IMR-90 (cell line): ENCODE data around the gene ZBTB33. TPM values are rescaled to one million over a fixed set of nuclear protein-coding genes. Genes with fewer than 3 reads are reported as not detected.

Experiments used
- ATAC-seq: fragments of 200-7000 bp; cut with Tn5 transposase; 2 replicates; pipeline ENCODE4 v1.9.1; 2020; ENCODE audit warnings: low read depth, mild to moderate bottlenecking, moderate library complexity
- BruUV-seq: library from RNA; stranded (reverse); fragments of 400-500 nt; replicated peaks from 2 replicates; lab custom pipeline; 2021; lab: Mats Ljungman, UMichigan
- CTCF ChIA-PET: fragments of 300-600 bp; formaldehyde crosslinking; extraction: SDS; loops from one replicate; lab custom pipeline; 2021; ENCODE audit warnings: antibody characterized with exemption; lab: Yijun Ruan, JAX
- POLR2A ChIA-PET: fragments of 300-600 bp; sonication (Branson Sonifier 250); formaldehyde crosslinking; loops from one replicate; lab custom pipeline; 2022; ENCODE audit warnings: antibody characterized with exemption; ENCODE audit not compliant: unreplicated experiment; lab: Charles Lee
- DNase-seq: peaks from one replicate; pipeline ENCODE4 v3.0.0; 2013
- H2AFZ ChIP-seq: replicated peaks from 2 replicates; pipeline ENCODE3; 2013; ENCODE audit warnings: low read length, mild to moderate bottlenecking; ENCODE audit not compliant: poor library complexity
- H2AK5ac ChIP-seq: 2 replicates; pipeline ENCODE4 v1.6.1; 2013; ENCODE audit warnings: low read depth, low read length, inconsistent platforms
- H2AK9ac ChIP-seq: replicated peaks from 2 replicates; pipeline ENCODE3; 2013; ENCODE audit warnings: mild to moderate bottlenecking, low read depth, low read length, moderate library complexity; ENCODE audit not compliant: poor library complexity
- H2BK120ac ChIP-seq: 2 replicates; pipeline ENCODE4 v1.6.1; 2013; ENCODE audit warnings: low read depth, low read length, inconsistent platforms
- H2BK15ac ChIP-seq: 3 replicates; pipeline ENCODE4 v1.6.1; 2013; ENCODE audit warnings: low read depth, low read length, inconsistent platforms
- H2BK20ac ChIP-seq: 2 replicates; pipeline ENCODE4 v1.6.1; 2013; ENCODE audit warnings: low read depth, mild to moderate bottlenecking, inconsistent platforms, low read length, moderate library complexity
- H2BK5ac ChIP-seq: 2 replicates; pipeline ENCODE4 v1.6.1; 2013; ENCODE audit warnings: mild to moderate bottlenecking, low read depth, low read length, inconsistent platforms; ENCODE audit not compliant: poor library complexity, severe bottlenecking
- H3K14ac ChIP-seq: replicated peaks from 2 replicates; pipeline ENCODE4 v1.6.1; 2013; ENCODE audit warnings: low read depth, low read length, inconsistent platforms
- H3K18ac ChIP-seq: 2 replicates; pipeline ENCODE4 v1.6.1; 2013; ENCODE audit warnings: low read depth, low read length, control low read depth
- H3K23ac ChIP-seq: 2 replicates; pipeline ENCODE4 v1.6.1; 2013; ENCODE audit warnings: low read depth, low read length, inconsistent platforms
- H3K27ac ChIP-seq: 2 replicates; pipeline ENCODE4 v1.5.1; 2013; ENCODE audit warnings: mild to moderate bottlenecking, control low read depth, low read length; ENCODE audit not compliant: insufficient read depth
- H3K27me3 ChIP-seq: 2 replicates; pipeline ENCODE4 v1.6.1; 2013; ENCODE audit warnings: low read length; ENCODE audit not compliant: control insufficient read depth, insufficient read depth
- H3K36me3 ChIP-seq: 2 replicates; pipeline ENCODE4 v1.6.1; 2013; ENCODE audit warnings: low read length, mixed read lengths; ENCODE audit not compliant: control insufficient read depth, insufficient read depth
- H3K4ac ChIP-seq: 2 replicates; pipeline ENCODE4 v1.6.1; 2013; ENCODE audit warnings: low read depth, low read length, inconsistent platforms
- H3K4me1 ChIP-seq: 2 replicates; pipeline ENCODE4 v1.6.1; 2013; ENCODE audit warnings: low read length, mixed read lengths; ENCODE audit not compliant: control insufficient read depth, insufficient read depth
- H3K4me2 ChIP-seq: 2 replicates; pipeline ENCODE4 v1.6.1; 2013; ENCODE audit warnings: low read depth, mild to moderate bottlenecking, control low read depth, low read length, moderate library complexity
- H3K4me3 ChIP-seq: 2 replicates; pipeline ENCODE4 v1.5.1; 2013; ENCODE audit warnings: low read depth, mild to moderate bottlenecking, control low read depth, low read length, moderate library complexity; ENCODE audit not compliant: insufficient read depth
- H3K56ac ChIP-seq: 2 replicates; pipeline ENCODE4 v1.6.1; 2013; ENCODE audit warnings: low read length, inconsistent platforms; ENCODE audit not compliant: insufficient read depth; ENCODE audit errors: extremely low read depth
- H3K79me1 ChIP-seq, 2 experiments: 2 replicates each; pipeline ENCODE4 v1.6.1; 2013; ENCODE audit warnings: low read length in 2 of 2, inconsistent platforms in 1 of 2, low read depth in 1 of 2
- H3K9ac ChIP-seq: 2 replicates; pipeline ENCODE4 v1.6.1; 2013; ENCODE audit warnings: low read depth, low read length, control low read depth
- H3K9me1 ChIP-seq: 2 replicates; pipeline ENCODE4 v1.6.1; 2013; ENCODE audit warnings: low read length, inconsistent platforms; ENCODE audit not compliant: insufficient read depth
- H3K9me3 ChIP-seq: 2 replicates; pipeline ENCODE4 v1.6.1; 2013; ENCODE audit warnings: low read length; ENCODE audit not compliant: control insufficient read depth, insufficient read depth
- H4K20me1 ChIP-seq: 2 replicates; pipeline ENCODE4 v1.6.1; 2013; ENCODE audit warnings: low read length, inconsistent platforms; ENCODE audit not compliant: insufficient read depth
- H4K5ac ChIP-seq: 2 replicates; pipeline ENCODE4 v1.6.1; 2013; ENCODE audit warnings: mild to moderate bottlenecking, low read depth, low read length, control low read depth
- H4K8ac ChIP-seq, 2 experiments: 2 replicates each; pipeline ENCODE4 v1.6.1; 2013; ENCODE audit warnings: low read depth in 2 of 2, low read length in 2 of 2, control low read depth in 1 of 2, inconsistent platforms in 1 of 2
- H4K91ac ChIP-seq: 2 replicates; pipeline ENCODE4 v1.6.1; 2013; ENCODE audit warnings: low read depth, low read length, inconsistent platforms; ENCODE audit not compliant: insufficient read depth
- BHLHE40 ChIP-seq: fragments of 150-350 bp; IDR thresholded peaks from 2 replicates; pipeline ENCODE4 v1.6.1; 2016; ENCODE audit warnings: mild to moderate bottlenecking, low read depth, low read length
- CEBPB ChIP-seq: IDR thresholded peaks from 2 replicates; pipeline ENCODE4 v1.6.1; 2012; ENCODE audit warnings: low read depth, low read length, improper control_type of control experiment
- CHD1 ChIP-seq: IDR thresholded peaks from 2 replicates; pipeline ENCODE4 v1.6.1; 2012; ENCODE audit warnings: low read depth, low read length, improper control_type of control experiment
- FOS ChIP-seq: fragments of 150-350 bp; IDR thresholded peaks from 2 replicates; pipeline ENCODE4 v1.6.1; 2016; ENCODE audit warnings: low read depth, low read length
- MAFK ChIP-seq: IDR thresholded peaks from 2 replicates; pipeline ENCODE4 v1.6.1; 2012; ENCODE audit warnings: low read depth, low read length, improper control_type of control experiment
- MAZ ChIP-seq: IDR thresholded peaks from 2 replicates; pipeline ENCODE4 v1.6.1; 2012; ENCODE audit warnings: low read depth, mild to moderate bottlenecking, low read length, improper control_type of control experiment, moderate library complexity, borderline replicate concordance
- MXI1 ChIP-seq: IDR thresholded peaks from 2 replicates; pipeline ENCODE4 v1.6.1; 2012; ENCODE audit warnings: low read depth, mild to moderate bottlenecking, low read length, moderate library complexity, borderline replicate concordance
- NFE2L2 ChIP-seq: fragments of 150-350 bp; IDR thresholded peaks from 2 replicates; pipeline ENCODE4 v1.6.1; 2016; ENCODE audit warnings: low read depth, mild to moderate bottlenecking, low read length
- POLR2A ChIP-seq: IDR thresholded peaks from 2 replicates; pipeline ENCODE4 v1.6.1; 2012; ENCODE audit warnings: mild to moderate bottlenecking, low read depth, low read length
- RAD21 ChIP-seq: IDR thresholded peaks from 2 replicates; pipeline ENCODE4 v1.6.1; 2012; ENCODE audit warnings: low read length, improper control_type of control experiment
- RCOR1 ChIP-seq: IDR thresholded peaks from 2 replicates; pipeline ENCODE4 v1.6.1; 2012; ENCODE audit warnings: mild to moderate bottlenecking, low read length, improper control_type of control experiment; ENCODE audit not compliant: insufficient replicate concordance
- RFX5 ChIP-seq: IDR thresholded peaks from 2 replicates; pipeline ENCODE4 v1.8.0; 2012; ENCODE audit warnings: low read depth, mild to moderate bottlenecking, low read length, moderate library complexity
- SMC3 ChIP-seq: fragments of 150-350 bp; IDR thresholded peaks from 2 replicates; pipeline ENCODE4 v1.6.1; 2016; ENCODE audit warnings: low read depth, mild to moderate bottlenecking, antibody characterized with exemption, low read length, moderate library complexity
- WGBS, 2 experiments: methylation state at CpG; one replicate each; pipeline versions ENCODE4 v1.1.5 to v1.1.7; 2013; ENCODE audit warnings: missing lambda C conversion rate in 2 of 2; ENCODE audit not compliant: insufficient read length in 1 of 2; ENCODE audit errors: extremely low coverage in 2 of 2; 5-methylcytosine and 5-hydroxymethylcytosine counted together
- dilution Hi-C: fragments of 300-500 bp; cut with HindIII; formaldehyde crosslinking; loops from one replicate; pipeline ENCODE4 v1.14.3; 2018; ENCODE audit warnings: low sequenced_read_pairs; ENCODE audit not compliant: unreplicated experiment
- in situ Hi-C: fragments of 300-500 bp; cut with MboI; formaldehyde crosslinking; loops from 3 replicates; pipeline ENCODE4 v1.14.3; 2019; ENCODE audit warnings: low sequenced_read_pairs, inconsistent platforms, mixed read lengths
- intact Hi-C: fragments of 100-400 bp; cut with micrococcal nuclease; formaldehyde crosslinking; loops from 2 replicates; pipeline ENCODE4 v1.10.0; 2022
- polyA plus RNA-seq, 3 experiments: library from polyadenylated mRNA; depleted of rRNA; stranded (reverse); fragments of >200 nt; gene quantifications; 2 replicates each; pipeline ENCODE4 v1.2.3, GENCODE V29; 2012; ENCODE audit warnings: low replicate concordance in 1 of 3
- total RNA-seq: library from RNA; depleted of rRNA; stranded (reverse); fragments of >200 nt; gene quantifications from 2 replicates; pipeline ENCODE4 v1.2.3, GENCODE V29; 2012
- TF ChIP-seq, protein P1 (sequence below): fragments of 150-350 bp; IDR thresholded peaks from 2 replicates; pipeline ENCODE4 v1.6.1; 2017; ENCODE audit warnings: mild to moderate bottlenecking, antibody characterized with exemption, low read length, low read depth
- TF ChIP-seq, protein P2 (sequence below): fragments of 150-350 bp; IDR thresholded peaks from 2 replicates; pipeline ENCODE4 v1.6.1; 2016; ENCODE audit warnings: low read depth, mild to moderate bottlenecking, low read length, moderate library complexity, borderline replicate concordance
- TF ChIP-seq, protein P3 (sequence below): conservative IDR thresholded peaks from 2 replicates; pipeline ENCODE4 v1.5.1; 2012; ENCODE audit warnings: mild to moderate bottlenecking, low read depth, low read length, improper control_type of control experiment

Gene ZBTB33
- total and polyA plus RNA-seq, 2 of the 4 experiments (the other 2 are of a cell fraction): 3.3 to 16.3 TPM

GRCh38 chrX:120302434-120302833 lies 51.8 kb downstream of the ZBTB33 start:
- H3K4me1 ChIP-seq: no peaks in the 10 kb centered on the region
- CTCF ChIA-PET: no interaction called here
- H3K4me2 ChIP-seq: no peak overlapping the region
- intact Hi-C loops (no loop called here), in situ Hi-C loops (no loop called here), dilution Hi-C loops (no loop called here)
- no peak overlapping the region for H3K18ac ChIP-seq
- no peaks in the 10 kb centered on the region for H3K79me1 ChIP-seq
- no peak overlapping the region for H4K91ac ChIP-seq
- H3K9me3 ChIP-seq: no peaks in the 10 kb centered on the region
- H3K4ac ChIP-seq: no peak overlapping the region
- TF ChIP-seq RFX5 (no peak), CHD1 (no peak), SMC3 (no peak), MAZ (no peak), MAFK (no peak; the same call in 1 of the 2 replicates), RAD21 (no peak), FOS (no peak), RCOR1 (no peak), MXI1 (no peak), CEBPB (no peak), POLR2A (no peak), NFE2L2 (no peak), BHLHE40 (no peak)
- TF ChIP-seq, protein P1, sequence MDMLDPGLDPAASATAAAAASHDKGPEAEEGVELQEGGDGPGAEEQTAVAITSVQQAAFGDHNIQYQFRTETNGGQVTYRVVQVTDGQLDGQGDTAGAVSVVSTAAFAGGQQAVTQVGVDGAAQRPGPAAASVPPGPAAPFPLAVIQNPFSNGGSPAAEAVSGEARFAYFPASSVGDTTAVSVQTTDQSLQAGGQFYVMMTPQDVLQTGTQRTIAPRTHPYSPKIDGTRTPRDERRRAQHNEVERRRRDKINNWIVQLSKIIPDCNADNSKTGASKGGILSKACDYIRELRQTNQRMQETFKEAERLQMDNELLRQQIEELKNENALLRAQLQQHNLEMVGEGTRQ: no peak
- TF ChIP-seq, protein P2, sequence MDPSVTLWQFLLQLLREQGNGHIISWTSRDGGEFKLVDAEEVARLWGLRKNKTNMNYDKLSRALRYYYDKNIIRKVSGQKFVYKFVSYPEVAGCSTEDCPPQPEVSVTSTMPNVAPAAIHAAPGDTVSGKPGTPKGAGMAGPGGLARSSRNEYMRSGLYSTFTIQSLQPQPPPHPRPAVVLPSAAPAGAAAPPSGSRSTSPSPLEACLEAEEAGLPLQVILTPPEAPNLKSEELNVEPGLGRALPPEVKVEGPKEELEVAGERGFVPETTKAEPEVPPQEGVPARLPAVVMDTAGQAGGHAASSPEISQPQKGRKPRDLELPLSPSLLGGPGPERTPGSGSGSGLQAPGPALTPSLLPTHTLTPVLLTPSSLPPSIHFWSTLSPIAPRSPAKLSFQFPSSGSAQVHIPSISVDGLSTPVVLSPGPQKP: no peak
- TF ChIP-seq, protein P3, sequence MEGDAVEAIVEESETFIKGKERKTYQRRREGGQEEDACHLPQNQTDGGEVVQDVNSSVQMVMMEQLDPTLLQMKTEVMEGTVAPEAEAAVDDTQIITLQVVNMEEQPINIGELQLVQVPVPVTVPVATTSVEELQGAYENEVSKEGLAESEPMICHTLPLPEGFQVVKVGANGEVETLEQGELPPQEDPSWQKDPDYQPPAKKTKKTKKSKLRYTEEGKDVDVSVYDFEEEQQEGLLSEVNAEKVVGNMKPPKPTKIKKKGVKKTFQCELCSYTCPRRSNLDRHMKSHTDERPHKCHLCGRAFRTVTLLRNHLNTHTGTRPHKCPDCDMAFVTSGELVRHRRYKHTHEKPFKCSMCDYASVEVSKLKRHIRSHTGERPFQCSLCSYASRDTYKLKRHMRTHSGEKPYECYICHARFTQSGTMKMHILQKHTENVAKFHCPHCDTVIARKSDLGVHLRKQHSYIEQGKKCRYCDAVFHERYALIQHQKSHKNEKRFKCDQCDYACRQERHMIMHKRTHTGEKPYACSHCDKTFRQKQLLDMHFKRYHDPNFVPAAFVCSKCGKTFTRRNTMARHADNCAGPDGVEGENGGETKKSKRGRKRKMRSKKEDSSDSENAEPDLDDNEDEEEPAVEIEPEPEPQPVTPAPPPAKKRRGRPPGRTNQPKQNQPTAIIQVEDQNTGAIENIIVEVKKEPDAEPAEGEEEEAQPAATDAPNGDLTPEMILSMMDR: no peak
- no peak overlapping the region for H2BK5ac ChIP-seq
- no peak overlapping the region for H4K5ac ChIP-seq
- no TSS peak for BruUV-seq
- H3K9me1 ChIP-seq: no peaks in the 10 kb centered on the region
- no peak overlapping the region for H3K14ac ChIP-seq
- H3K23ac ChIP-seq: no peak overlapping the region
- no peaks in the 10 kb centered on the region for H4K20me1 ChIP-seq
- H3K4me3 ChIP-seq: no peak overlapping the region
- H4K8ac ChIP-seq: no peak overlapping the region
- H2BK120ac ChIP-seq: no peak overlapping the region
- POLR2A ChIA-PET: no interaction called here
- H2BK20ac ChIP-seq: no peak overlapping the region
- peaks cover 6% of the 10 kb centered on the region for H3K27me3 ChIP-seq
- WGBS, 2 experiments: 20% methylated on average over 1 of the region's 4 CpGs; no CpG with 5 or more reads in 1 of the 2 experiments
- DNase-seq: no peak
- no peak overlapping the region for H2AFZ ChIP-seq
- H3K27ac ChIP-seq: no peak overlapping the region
- no peak overlapping the region for H3K9ac ChIP-seq
- no peak overlapping the region for H3K56ac ChIP-seq
- no peak overlapping the region for H2AK5ac ChIP-seq
- H2BK15ac ChIP-seq: no peak overlapping the region
- ATAC-seq: no peak
- H2AK9ac ChIP-seq: no peak overlapping the region
- no peaks in the 10 kb centered on the region for H3K36me3 ChIP-seq
